HepG2 (cell line): ENCODE measurements around the gene ANTKMT. TPM values are rescaled to one million over a fixed set of nuclear protein-coding genes. Genes with fewer than 3 reads are reported as not detected.

Experiments
- ASH2L ChIP-seq: fragments of 300-600, 200-600 bp; sonication (generic); IDR thresholded peaks from 2 replicates; pipeline ENCODE4 v1.7.0; 2017; ENCODE audit warnings: low read depth, mild to moderate bottlenecking, moderate library complexity, mixed read lengths, low read length; ENCODE audit not compliant: insufficient read length
- IRX3 ChIP-seq: sonication (generic); formaldehyde crosslinking; IDR thresholded peaks from 2 replicates; pipeline ENCODE4 v1.8.1; 2023; ENCODE audit warnings: mild to moderate bottlenecking, low read depth, missing genetic modification reagents, borderline replicate concordance
- PCBP2 ChIP-seq: fragments of 200-400 bp; formaldehyde crosslinking; optimal IDR thresholded peaks from 2 replicates; pipeline ENCODE3; 2018; ENCODE audit warnings: low read length, low read depth; ENCODE audit not compliant: poor library complexity, severe bottlenecking
- SIX1 ChIP-seq: sonication (generic); formaldehyde crosslinking; IDR thresholded peaks from 2 replicates; pipeline ENCODE4 v1.4.0; 2020; ENCODE audit warnings: missing genetic modification reagents, borderline replicate concordance
- polyA plus RNA-seq, 8 experiments: library from polyadenylated mRNA; depleted of rRNA in 3 of 8; stranded (reverse) in 7 of 8; unstranded in 1 of 8; fragments of >200 nt; fragmentation: Illumina TruSeq in 4 of 8; extraction: Trizol in 4 of 8; gene quantifications; 2 replicates each; pipeline versions ENCODE4 v1.2.1 to v1.2.3, GENCODE V29; 2011 to 2016; ENCODE audit warnings: low read depth in 4 of 8, missing spikeins in 1 of 8, mixed read lengths in 1 of 8; ENCODE audit not compliant: insufficient read depth in 1 of 8
- total RNA-seq, 5 experiments: library from RNA; depleted of rRNA; stranded (reverse); fragments of >200 nt; fragmentation: Illumina TruSeq; extraction: Trizol; gene quantifications; 2 replicates each; pipeline ENCODE4 v1.2.3, GENCODE V29; 2016; ENCODE audit warnings: low read depth in 1 of 5
- TF ChIP-seq, protein P1 (sequence below): IDR thresholded peaks from 2 replicates; pipeline ENCODE4 v1.6.1; 2016; ENCODE audit warnings: mild to moderate bottlenecking
- TF ChIP-seq, protein P2 (sequence below): sonication (generic); formaldehyde crosslinking; IDR thresholded peaks from 2 replicates; pipeline ENCODE4 v1.5.0; 2020; ENCODE audit warnings: mild to moderate bottlenecking, missing genetic modification reagents
- TF ChIP-seq, protein P3 (sequence below): fragments of 450-650 bp; IDR thresholded peaks from 2 replicates; pipeline ENCODE4 v1.6.1; 2017; ENCODE audit warnings: mild to moderate bottlenecking

The ANTKMT gene
- total and polyA plus RNA-seq, 2 of the 13 experiments (the other 11 are each of a cell fraction or from before 2014, with no cell fraction given) = 7.5 to 47.8 TPM

DNA sequence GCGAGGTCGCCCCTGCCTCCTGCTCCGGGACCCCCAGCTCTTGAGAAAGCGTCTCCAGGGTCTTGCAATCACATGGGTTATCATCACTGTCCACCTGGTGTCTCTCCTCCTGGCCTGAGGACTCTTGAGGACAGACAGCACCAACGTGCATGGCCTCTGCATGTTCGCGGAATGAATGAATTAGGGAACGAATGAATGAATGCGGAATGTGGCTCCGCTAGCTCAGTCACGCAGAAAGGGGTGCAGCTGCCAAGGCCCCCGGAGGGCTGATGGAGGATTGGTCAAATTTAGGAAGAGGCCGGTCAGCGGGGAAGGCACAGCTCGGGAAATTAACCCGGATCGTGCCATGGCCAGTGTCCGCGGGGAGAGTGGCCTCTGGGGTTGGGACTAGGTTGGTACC, 18.6 kb upstream of the ANTKMT start (continued):
- TF ChIP-seq SIX1 (CRISPR knock-in tag) (no peak), PCBP2 (no peak), ASH2L (no peak), IRX3 (CRISPR knock-in tag) (no peak)
- TF ChIP-seq, protein P1, sequence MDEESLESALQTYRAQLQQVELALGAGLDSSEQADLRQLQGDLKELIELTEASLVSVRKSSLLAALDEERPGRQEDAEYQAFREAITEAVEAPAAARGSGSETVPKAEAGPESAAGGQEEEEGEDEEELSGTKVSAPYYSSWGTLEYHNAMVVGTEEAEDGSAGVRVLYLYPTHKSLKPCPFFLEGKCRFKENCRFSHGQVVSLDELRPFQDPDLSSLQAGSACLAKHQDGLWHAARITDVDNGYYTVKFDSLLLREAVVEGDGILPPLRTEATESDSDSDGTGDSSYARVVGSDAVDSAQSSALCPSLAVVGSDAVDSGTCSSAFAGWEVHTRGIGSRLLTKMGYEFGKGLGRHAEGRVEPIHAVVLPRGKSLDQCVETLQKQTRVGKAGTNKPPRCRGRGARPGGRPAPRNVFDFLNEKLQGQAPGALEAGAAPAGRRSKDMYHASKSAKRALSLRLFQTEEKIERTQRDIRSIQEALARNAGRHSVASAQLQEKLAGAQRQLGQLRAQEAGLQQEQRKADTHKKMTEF (CRISPR knock-in tag) = no peak
- TF ChIP-seq, protein P2, sequence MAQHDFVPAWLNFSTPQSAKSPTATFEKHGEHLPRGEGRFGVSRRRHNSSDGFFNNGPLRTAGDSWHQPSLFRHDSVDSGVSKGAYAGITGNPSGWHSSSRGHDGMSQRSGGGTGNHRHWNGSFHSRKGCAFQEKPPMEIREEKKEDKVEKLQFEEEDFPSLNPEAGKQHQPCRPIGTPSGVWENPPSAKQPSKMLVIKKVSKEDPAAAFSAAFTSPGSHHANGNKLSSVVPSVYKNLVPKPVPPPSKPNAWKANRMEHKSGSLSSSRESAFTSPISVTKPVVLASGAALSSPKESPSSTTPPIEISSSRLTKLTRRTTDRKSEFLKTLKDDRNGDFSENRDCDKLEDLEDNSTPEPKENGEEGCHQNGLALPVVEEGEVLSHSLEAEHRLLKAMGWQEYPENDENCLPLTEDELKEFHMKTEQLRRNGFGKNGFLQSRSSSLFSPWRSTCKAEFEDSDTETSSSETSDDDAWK (CRISPR knock-in tag) = no peak
- TF ChIP-seq, protein P3, sequence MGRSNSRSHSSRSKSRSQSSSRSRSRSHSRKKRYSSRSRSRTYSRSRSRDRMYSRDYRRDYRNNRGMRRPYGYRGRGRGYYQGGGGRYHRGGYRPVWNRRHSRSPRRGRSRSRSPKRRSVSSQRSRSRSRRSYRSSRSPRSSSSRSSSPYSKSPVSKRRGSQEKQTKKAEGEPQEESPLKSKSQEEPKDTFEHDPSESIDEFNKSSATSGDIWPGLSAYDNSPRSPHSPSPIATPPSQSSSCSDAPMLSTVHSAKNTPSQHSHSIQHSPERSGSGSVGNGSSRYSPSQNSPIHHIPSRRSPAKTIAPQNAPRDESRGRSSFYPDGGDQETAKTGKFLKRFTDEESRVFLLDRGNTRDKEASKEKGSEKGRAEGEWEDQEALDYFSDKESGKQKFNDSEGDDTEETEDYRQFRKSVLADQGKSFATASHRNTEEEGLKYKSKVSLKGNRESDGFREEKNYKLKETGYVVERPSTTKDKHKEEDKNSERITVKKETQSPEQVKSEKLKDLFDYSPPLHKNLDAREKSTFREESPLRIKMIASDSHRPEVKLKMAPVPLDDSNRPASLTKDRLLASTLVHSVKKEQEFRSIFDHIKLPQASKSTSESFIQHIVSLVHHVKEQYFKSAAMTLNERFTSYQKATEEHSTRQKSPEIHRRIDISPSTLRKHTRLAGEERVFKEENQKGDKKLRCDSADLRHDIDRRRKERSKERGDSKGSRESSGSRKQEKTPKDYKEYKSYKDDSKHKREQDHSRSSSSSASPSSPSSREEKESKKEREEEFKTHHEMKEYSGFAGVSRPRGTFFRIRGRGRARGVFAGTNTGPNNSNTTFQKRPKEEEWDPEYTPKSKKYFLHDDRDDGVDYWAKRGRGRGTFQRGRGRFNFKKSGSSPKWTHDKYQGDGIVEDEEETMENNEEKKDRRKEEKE = no peak
